OCI-LY1 (cell line): ENCODE measurements around the gene PTGS1.

Source experiments
- CTCF ChIP-seq: fragments of 200-600 bp; sonication (generic), shearing (Covaris generic); IDR thresholded peaks from 2 replicates; pipeline ENCODE4 v1.5.1; 2017; ENCODE audit warnings: mild to moderate bottlenecking, antibody characterized with exemption, low read length, moderate library complexity, mixed read lengths
- EZH2 ChIP-seq: fragments of 200-600 bp; sonication (generic), shearing (Covaris generic); IDR thresholded peaks from 2 replicates; pipeline ENCODE4 v1.8.0; 2017; ENCODE audit warnings: borderline replicate concordance, mixed run types, mild to moderate bottlenecking, antibody characterized with exemption, low read length, moderate library complexity, mixed read lengths

- no peak for TF ChIP-seq CTCF
- no peak for TF ChIP-seq EZH2
These were observed 73.4 kb downstream of the PTGS1 start for GRCh38 chr9:122444041-122444733.
